ENCODE results near the gene HELZ.
"Not testable (repeated sequence)": the region's sequence is repeated elsewhere in the genome, so short reads cannot be mapped to it uniquely, and the experiment has no call there.

Gene HELZ

DNA sequence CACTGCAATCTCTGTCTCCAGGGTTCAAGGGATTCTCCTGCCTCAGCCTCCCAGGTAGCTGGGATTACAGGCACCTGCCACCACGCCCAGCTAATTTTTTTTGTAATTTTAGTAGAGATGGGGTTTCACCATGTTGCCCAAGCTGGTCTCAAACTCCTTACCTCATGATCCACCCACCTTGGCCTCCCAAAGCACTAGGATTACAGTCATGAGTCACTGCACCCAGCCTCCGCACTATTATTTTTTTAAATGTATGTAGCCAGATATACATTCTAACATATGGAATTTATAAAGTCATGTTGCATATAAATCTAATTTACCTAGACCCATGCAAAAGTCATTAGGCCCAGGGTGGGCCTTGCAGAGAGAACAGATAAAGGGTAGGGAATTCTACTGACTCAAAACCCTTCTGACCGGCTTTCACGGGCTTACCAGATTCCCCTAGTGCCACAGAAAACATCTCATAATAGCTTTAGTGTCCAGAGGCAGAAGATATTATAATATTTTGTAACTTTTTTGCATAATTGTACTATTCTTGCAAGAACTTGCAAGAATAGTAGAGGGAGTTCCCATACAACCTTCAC, 20.5 kb upstream of the HELZ start:
- DNase-seq (ENCODE audit: low spot score): no peak

- DNase-seq (ENCODE audit: low spot score): no peak
Observed at GRCh38 chr17:67262435-67263117, 17.6 kb upstream of the HELZ start.

- DNase-seq (ENCODE audit: low spot score): no peak
Observed at GRCh38 chr17:67260170-67260987, 15.4 kb upstream of the HELZ start.

- DNase-seq (ENCODE audit: low spot score): no peak
Observed at GRCh38 chr17:67258821-67259468, 13.9 kb upstream of the HELZ start.

- DNase-seq (ENCODE audit: low spot score): no peak
Observed at GRCh38 chr17:67256075-67256732, 11.2 kb upstream of the HELZ start.

DNA sequence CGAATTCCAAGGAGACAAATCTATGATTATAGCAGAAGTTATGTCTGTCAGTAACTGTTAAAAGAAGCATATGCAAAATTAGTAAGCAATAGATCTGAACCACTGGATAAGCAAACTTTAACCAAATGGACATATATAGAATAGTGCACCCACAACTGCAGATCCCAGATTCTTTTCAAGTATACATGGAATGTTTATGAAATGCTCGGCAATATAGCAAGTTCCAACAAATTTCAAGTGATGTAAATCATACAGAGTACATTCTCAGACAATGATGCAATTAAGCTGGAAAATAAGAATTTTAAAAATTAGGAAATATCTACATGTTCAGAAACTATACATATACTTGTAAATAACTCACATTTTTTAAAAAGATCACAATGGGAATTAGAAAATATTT, 8.4 kb upstream of the HELZ start:
- no peak for DNase-seq (ENCODE audit: low spot score)

- DNase-seq (ENCODE audit: low spot score): not testable (repeated sequence)
Observed at GRCh38 chr17:67251586-67251985, 6.6 kb upstream of the HELZ start.

GRCh38 chr17:67248291-67248690, 3.3 kb upstream of the HELZ start:
- no peak for DNase-seq (ENCODE audit: low spot score)

DNA sequence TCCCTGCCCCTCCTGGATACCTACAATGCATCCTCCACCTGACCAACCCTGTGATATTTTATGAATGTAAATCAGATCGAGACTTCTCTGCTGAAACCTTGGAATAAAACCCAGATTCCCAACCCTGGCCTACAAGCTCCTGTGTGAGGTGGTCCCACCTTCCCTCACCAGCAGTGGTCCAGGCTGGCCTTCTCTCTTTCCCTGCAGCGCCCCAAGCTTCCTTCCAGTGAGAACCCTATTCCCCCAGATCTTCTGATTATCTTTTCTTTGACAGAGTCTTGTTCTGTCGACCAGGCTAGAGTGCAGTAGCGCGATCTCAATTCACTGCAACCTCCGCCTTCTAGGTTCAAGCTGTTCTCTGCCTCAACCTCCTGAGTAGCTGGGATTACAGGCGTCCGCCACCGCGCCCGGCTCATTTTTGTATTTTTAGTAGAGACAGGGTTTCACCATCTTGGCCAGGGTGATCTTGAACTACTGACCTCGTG, 2.5 kb upstream of the HELZ start:
- DNase-seq (ENCODE audit: low spot score): no peak

GRCh38 chr17:67246653-67247415, 1.8 kb upstream of the HELZ start:
- DNase-seq (ENCODE audit: low spot score): peak; percentile 66

DNA sequence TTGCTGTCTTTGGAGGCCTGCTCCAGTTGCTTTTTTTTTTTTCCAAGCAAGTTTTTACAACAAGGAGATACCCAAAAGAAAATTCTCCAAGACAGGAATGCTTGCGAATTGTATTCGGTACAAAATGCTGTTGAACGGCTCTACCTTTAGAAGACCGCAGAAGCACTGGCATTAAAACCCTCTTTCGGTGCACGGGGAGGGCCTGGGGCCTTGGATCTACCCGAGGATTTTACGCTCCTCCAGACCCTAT, 1.3 kb upstream of the HELZ start:
- DNase-seq (ENCODE audit: low spot score): no peak

DNA sequence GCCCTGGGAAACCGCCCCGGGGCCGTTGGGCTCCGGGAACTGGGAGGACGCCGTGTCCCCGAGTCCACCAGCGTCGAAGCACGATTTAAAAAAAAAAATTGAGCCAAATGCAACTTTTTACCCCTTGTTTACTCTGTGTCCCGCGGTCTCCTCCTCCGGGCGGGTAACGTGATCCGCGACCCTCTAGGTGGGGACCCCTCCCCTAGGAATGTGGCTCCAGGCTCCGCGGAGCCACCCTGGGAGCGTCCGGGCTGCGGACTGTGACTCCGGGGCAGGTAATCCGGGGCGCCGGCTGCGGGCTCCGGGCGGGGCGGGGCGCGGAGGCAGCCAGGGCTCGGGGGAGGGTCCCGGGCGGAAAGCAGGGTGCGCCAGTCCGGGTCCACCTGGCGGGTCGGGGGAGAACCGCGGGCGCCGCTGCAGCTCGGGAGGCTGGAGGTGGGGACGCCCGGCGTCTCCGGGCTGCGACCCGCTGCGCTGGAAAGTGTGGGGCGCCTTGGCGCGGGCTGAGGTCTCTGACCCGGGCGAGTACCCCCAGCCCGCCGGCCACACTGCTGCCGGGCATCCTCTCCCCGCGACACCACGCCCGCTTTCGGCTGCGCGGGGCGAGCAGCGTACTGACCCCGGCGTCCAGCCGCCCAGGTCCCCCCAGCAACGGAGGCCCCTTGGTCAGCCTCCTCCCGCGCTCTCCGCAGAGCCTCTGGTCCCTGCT, 852 bp upstream of the HELZ start:
- peak; percentile 92 for DNase-seq (ENCODE audit: low spot score)

DNA sequence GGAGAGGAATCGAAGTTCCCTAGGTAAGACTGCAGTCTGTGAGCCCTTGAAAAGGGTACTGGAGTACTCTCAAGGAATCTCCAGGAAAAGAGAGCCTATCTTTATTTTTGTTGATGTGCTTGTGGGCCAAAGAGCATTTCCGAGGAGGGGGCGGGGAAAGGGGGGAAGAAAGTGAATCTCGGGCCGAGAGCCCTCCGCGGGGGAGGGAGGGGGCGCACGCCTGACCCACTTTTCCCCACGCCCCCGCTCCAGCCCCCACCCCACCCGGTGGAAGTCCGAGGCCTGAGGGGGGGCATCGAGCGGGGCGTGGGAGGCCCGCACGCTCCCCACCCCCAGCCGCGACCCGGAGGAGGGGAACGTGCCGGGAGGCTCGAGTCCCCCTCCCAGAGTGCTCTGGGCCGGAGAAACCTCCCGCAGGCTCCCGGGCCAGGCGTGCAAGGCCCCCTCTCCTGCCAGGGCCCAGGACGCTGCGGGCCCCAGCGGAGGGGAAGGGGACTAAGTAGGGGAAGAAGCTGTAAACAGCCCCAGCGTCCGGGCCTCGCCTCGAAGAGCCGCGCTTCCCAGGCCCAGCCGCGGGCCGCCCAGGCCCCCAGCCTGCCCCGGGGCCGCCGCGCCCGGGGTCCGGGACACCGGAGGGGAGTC, 444 bp downstream of the HELZ start:
- no peak for DNase-seq (ENCODE audit: low spot score)

DNA sequence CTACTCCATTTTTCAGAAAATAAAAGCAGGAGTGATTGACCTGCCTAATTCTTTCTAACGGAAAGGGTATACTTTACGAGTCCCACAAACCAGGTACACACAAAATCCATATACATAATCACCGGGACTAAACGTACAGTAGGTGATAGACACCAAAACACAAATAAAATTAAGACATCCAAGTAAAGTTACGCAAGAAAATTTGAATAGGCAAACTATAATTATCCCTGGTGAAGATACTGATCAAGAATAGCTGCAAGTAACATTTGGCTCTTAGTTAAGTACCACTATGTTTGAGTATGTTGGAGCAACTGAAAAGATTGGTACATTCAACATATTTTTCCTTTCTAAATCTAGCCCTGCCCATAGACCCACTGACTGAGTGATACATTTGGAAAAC, 1.7 kb downstream of the HELZ start:
- no peak for DNase-seq (ENCODE audit: low spot score)

DNA sequence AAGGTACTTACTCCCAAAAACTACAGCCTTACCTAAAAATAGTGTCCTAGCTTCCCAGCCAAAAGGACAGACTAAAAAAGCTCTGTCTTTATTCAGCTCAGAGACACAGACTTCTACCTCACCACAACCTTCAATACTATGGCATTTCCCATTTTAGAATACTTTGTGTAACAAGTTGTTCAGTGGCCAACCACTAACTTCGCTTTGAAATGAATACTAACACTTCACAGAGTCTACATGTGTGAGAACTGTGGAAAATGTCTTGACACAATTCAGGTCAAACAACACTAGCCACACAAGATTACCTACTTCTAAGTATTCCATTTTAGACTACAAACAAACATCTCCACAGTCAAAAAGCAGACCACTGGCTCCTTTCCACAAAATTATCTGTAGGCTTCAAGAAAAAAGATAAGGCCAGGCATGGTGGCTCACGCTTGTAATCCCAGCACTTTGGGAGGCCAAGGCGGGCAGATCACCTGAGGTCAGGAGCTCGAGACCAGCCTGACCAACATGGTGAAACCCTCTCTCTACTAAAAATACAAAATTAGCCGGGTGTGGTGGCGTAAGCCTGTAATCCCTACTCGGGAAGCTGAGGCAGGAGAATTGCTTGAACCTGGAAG, 3.2 kb downstream of the HELZ start:
- DNase-seq (ENCODE audit: low spot score): no peak

DNA sequence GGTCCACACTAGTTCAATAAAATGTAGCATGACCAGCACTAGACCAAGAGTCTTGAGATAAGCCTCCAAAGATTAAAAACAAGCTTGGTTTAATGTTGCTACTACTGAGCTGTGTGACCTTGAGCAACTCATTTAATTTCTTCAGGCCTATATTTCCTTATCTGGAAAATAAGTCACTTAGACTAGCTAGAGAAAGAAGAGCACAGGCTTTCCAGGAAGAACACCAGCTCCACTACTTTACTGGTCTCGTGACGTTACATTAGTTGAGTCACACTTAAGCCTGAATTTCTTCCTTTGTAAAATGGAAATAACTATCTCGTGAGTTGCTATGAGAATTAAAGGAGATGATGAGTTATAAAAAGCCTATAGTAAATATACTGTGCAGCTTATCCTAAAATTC, 5.4 kb downstream of the HELZ start:
- DNase-seq (ENCODE audit: low spot score): no peak

DNA sequence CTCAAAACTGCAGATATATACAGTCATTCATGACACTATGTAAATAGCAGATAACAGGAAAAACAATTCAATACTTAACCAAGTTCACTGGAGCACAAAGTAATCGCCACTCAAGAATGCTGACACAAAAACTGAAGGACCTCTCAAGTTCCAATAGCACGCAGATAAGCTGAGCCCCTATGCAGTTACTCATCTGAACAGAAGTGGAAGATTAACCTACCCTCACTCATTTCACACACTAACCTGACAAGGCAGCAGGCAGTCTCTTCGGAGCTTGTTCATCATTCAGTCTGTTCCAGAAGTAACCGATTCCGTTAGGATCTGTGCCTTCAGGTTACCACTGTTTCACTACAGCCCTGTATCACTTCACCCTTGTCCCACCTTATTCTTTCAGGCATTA, 6.0 kb downstream of the HELZ start:
- no peak for DNase-seq (ENCODE audit: low spot score)

GRCh38 chr17:67232441-67232840, 12.6 kb downstream of the HELZ start:
- no peak for DNase-seq (ENCODE audit: low spot score)

GRCh38 chr17:67229109-67229955, 15.7 kb downstream of the HELZ start:
- DNase-seq (ENCODE audit: low spot score): no peak

Measured in ecto neural progenitor cell (in vitro differentiated cells).